GM19463 (cell line): ENCODE measurements around the gene UBAC2.
"Not testable (repeated sequence)": the region's sequence is repeated elsewhere in the genome, so short reads cannot be mapped to it uniquely, and the experiment has no call there.

Experiments
- ATAC-seq: cut with Tn5 transposase; IDR thresholded peaks from one replicate; pipeline ENCODE4 v1.9.1; 2021; ENCODE audit warnings: mild to moderate bottlenecking, moderate library complexity; ENCODE audit not compliant: unreplicated experiment

UBAC2 gene

DNA sequence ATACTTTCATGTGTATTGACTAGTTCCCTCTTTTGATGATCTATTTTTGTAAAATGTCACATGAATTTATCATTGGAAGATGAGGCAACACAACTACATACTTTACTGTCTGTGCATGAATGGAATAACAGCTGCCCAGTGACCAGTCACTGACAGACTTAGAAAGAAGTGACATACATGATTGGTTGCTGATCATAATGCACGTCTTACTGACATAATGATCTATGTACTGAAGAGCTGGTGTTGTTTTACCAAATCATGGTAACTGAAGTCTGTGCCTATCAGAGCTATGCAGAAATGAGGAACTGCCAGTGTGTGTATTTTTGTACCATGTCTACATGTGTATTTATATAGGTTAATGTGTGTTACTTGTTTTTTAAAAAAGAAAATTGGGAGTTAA is 31.1 kb downstream of the UBAC2 start:
- ATAC-seq, result no peak

DNA sequence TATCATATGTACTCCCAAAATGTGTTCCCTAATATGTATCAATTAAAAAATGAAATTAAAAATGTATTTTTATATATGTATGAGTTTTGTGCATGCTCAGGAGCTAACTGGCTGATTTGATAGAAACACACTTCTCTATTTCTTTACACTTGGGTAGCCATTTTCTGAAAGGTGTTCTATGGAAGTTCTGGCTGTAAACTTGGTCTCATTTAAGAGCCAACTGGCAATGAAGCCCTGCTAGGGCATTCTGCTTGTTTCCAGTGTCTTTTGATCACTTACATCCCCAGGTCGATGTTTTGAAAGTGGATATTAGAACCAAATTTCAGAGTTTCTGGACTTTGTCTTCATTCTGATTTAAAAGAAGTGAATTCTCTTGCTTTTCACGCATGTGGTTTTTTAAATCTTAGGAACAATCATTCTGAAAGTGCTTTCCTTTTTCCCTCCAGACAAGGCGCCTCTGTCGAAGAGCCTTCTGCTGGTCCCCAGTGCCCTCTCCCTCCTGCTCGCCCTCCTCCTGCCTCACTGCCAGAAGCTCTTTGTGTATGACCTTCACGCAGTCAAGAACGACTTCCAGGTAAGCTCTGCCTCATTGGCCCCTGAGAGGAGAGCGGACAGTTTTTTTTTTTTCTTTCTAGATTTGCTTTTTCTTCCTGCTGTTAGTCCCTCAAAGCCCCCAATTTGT is 37.5 kb downstream of the UBAC2 start:
- peak; percentile 88 for ATAC-seq

GRCh38 chr13:99246100-99246499 is 45.4 kb downstream of the UBAC2 start:
- ATAC-seq, result no peak

GRCh38 chr13:99249178-99249577 is 48.5 kb downstream of the UBAC2 start:
- not testable (repeated sequence) for ATAC-seq

- ATAC-seq, result not testable (repeated sequence)
Observed at GRCh38 chr13:99249606-99250005, 49.0 kb downstream of the UBAC2 start.

GRCh38 chr13:99250982-99251825 is 50.5 kb downstream of the UBAC2 start:
- ATAC-seq, result no peak

- ATAC-seq, result no peak
Observed at GRCh38 chr13:99251921-99252320, 51.3 kb downstream of the UBAC2 start.

GRCh38 chr13:99254830-99255229 is 54.2 kb downstream of the UBAC2 start:
- ATAC-seq, result no peak

DNA sequence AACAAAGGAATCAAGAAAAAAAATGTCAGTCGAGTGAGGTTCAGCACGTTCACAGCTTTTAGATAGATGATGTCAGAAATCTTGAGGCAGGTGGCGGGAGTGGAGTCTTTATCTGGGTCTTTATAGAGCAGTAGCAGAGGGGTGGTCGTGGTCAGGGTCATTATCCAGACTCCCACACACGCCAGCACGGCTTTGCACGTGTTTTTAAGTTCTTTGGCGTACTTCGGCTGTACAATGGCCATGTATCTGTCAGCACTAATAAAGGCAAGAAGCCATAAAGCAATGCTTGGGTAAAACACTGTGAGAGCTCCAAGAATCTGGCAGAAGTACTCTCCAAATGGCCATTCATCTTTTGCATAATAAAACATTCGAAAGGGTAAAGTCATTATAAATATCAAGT is 54.6 kb downstream of the UBAC2 start:
- no peak for ATAC-seq

DNA sequence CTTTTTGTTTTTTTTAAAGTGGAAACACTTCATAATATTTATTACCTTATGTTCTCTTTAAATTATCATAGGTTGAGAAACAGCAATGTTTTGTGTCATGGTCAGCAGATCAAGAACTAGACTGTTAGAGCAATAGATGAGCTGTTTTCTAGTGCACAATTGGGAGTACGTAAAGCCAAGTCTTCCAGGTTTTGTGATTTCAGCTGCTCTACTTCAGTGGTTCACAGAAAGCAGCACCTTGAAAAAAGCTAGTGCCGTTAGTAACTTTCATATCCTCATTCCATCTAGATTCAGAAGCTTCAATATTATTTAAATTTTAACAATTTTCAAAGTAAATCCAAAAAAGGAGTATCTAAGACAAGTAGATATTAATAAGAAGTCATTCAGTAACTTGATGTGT is 55.6 kb downstream of the UBAC2 start:
- ATAC-seq, result no peak

GRCh38 chr13:99256709-99257108 is 56.1 kb downstream of the UBAC2 start:
- ATAC-seq, result no peak

- ATAC-seq, result no peak
Observed at GRCh38 chr13:99257291-99257690, 56.6 kb downstream of the UBAC2 start.

- ATAC-seq, result peak; percentile 87
Observed at GRCh38 chr13:99258210-99258860, 57.7 kb downstream of the UBAC2 start, which contains the start of gene GPR18. TSS of gene GPR18 (minus strand) at chr13:99258379. CDS start at chr13:99255872, 2,507 bp downstream.

GRCh38 chr13:99258946-99259345 is 58.3 kb downstream of the UBAC2 start:
- peak; percentile 63 for ATAC-seq

DNA sequence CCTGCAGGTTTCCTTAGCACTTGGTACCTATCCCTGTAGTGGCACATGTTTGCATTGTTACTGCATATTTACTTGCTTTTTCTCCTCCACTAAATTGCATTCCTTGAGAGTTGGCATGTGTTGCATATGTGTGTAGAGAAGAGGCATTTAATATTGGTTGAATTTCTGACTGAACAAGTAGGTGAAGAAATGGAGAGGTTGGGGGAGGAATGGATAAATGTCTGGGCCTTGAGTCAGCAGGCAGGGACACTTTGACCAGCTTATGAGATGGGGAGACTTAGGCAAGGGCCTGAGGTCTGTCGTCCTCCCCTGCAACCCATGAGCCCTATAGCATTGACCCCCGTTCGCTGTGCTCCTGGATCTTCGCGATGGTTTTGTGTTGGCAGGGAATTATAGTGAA is 59.6 kb downstream of the UBAC2 start:
- ATAC-seq, result no peak

DNA sequence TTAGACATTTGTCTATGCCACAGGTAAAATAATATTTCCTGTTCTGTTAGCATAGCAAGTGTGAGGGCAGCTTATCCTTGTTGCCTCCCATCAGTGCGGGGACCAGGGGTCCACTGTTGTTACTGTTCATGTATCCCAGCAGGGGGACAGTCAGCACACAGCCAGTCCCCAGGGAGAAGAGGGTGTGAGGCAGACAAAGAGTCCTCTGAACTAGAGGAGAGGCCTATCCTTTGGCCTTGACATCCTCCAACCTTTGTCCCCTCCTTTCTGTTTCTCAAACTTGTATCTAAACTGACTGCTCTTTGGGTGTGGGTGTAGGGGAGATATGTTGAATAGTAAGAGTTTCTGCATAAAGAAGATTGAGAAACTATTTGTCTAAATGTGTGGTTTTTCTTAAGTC is 60.4 kb downstream of the UBAC2 start:
- ATAC-seq, result no peak

DNA sequence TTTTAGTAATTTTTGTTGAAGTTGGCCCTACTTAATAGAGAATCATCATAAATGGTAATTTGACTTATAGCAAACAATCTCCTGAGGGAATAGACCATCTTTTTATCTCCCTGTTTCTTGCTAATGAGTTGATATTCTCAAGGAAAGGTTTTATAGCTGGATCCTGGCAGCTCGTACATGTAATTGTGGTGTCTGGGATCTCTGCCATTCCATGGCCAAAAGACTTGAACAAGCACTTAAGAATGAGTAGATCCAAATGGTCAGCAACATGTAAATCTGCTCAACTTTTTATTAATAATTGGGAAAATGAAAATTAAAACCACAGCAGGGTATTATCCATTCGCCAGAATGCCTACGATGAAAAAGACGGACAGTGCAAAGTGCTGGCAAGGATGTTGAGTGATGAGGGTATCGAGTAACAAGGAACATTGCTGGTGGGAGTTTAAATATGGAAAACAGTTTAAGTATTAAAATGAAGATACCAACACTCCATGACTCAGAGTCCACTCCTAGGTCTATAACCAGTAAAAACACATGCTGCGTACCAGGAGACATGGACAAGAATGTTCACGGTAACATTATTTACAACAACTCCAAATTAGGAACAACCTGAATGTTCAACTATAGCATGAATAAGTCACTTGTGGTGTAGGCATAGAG is 62.6 kb downstream of the UBAC2 start:
- ATAC-seq, result no peak

GRCh38 chr13:99264051-99264450 is 63.4 kb downstream of the UBAC2 start:
- ATAC-seq, result no peak

DNA sequence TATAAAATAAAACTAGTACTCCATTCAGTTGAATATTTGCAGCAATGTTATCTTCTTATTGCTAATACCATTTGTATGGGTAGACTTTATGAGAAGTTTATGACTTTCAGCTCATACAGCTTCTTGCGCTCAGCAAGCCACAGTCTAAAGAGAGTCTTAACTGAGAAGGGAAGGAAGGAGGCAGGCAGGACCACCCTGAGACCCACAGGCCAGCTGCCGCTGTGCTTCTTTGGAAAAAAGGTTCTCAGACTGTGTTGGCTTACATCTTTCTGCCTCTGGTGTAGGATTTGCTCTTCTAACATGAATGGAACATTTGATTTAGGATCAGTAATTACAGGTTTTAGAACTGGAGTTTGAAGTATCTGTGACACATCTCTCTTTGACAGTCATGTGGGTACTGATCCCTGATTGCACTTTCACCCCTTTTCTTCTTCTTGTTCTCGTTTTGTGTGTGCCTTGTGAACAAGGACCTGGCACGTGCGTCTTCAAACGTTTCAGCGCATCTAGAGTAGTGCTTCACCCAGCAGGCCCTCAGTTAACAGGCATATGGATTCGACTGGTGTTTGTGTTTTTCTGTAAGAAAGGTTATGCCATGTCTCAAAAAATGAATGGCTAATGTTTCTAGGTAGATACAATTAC is 64.6 kb downstream of the UBAC2 start:
- ATAC-seq, result no peak

DNA sequence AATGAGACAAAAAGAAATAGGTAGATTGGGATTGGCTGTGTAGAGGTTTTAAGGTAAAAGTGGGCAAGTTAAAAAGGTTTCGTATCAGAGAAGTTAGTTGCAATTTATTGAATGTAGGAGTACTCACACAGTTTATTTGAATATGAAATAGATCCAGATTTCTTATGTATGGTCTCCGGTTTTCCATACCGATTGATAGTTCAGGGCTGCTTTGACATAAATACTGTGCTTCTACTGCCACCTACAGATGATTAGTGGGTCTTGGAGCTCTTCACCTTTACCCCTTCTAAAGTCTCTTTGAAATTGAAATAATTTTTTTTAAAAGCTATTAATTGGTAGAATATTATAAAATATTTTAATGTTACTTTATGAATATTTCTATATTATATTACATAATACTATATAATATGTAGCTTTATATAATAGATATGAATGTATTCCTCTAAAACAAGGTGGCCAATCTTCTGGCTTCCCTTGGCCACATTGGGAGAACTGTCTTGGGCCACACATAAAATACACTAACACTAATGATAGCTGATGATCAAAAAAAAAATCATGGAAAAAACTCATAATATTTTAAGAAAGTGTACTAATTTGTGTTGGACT is 65.3 kb downstream of the UBAC2 start:
- no peak for ATAC-seq
